ENCODE results near the gene ZBTB7C.

GRCh38 chr18:48279312-48279711 is 129.9 kb downstream of the ZBTB7C start:
- TF ChIP-seq CTCF (IDR thresholded peaks at IDR 0.05) (no peak), ZSCAN20 (CRISPR knock-in tag; IDR thresholded peaks at IDR 0.05) (no peak), PBX3 (IDR thresholded peaks at IDR 0.05) (no peak), RNF2 (IDR thresholded peaks at IDR 0.05; ENCODE audit: borderline replicate concordance, low read depth) (no peak), POLR2A (IDR thresholded peaks at IDR 0.05; ENCODE audit: low read length) (no peak), REST (IDR thresholded peaks at IDR 0.05) (no peak), SMC3 (IDR thresholded peaks at IDR 0.05) (no peak), BCL3 (IDR thresholded peaks at IDR 0.05) (no peak), CEBPB (IDR thresholded peaks at IDR 0.05) (no peak), EP300 (IDR thresholded peaks at IDR 0.05) (no peak)

Data from A549 (cell line).